GM23338 (cell line): Measurements from ENCODE around the gene COMMD2. TPM values are rescaled to one million over a fixed set of nuclear protein-coding genes. Genes with fewer than 3 reads are reported as not detected.
A peak's percentile ranks its signal among the peaks of the same experiment; 100 is the strongest.

Source experiments
- ATAC-seq: fragments of 200-7000 bp; cut with Tn5 transposase; 3 replicates; pipeline ENCODE4 v1.9.1; 2020
- DNase-seq: peaks from one replicate; pipeline ENCODE4 v3.0.0-alpha.2; 2015; ENCODE audit warnings: low spot score
- H2AFZ ChIP-seq: fragments of 200-600 bp; sonication (generic); 2 replicates; pipeline ENCODE4 v1.8.0; 2016; ENCODE audit warnings: antibody characterized with exemption, mild to moderate bottlenecking, moderate library complexity
- H3F3A ChIP-seq: fragments of 200-600 bp; sonication (generic); replicated peaks from 2 replicates; pipeline ENCODE4 v1.8.0; 2017; ENCODE audit warnings: antibody characterized with exemption, mixed run types, low read depth
- H3K27ac ChIP-seq: fragments of 200-600 bp; sonication (generic); 2 replicates; pipeline ENCODE4 v1.6.1; 2016; ENCODE audit warnings: low read depth
- H3K27me3 ChIP-seq: fragments of 200-600 bp; sonication (generic); 2 replicates; pipeline ENCODE4 v1.8.0; 2016; ENCODE audit warnings: mild to moderate bottlenecking, mixed run types, moderate library complexity; ENCODE audit not compliant: insufficient read depth
- H3K36me3 ChIP-seq: fragments of 200-600 bp; sonication (generic); 2 replicates; pipeline ENCODE4 v1.8.0; 2016; ENCODE audit warnings: mild to moderate bottlenecking; ENCODE audit not compliant: insufficient read depth
- H3K4me1 ChIP-seq: fragments of 200-600 bp; sonication (generic); 2 replicates; pipeline ENCODE4 v1.8.0; 2016; ENCODE audit warnings: mild to moderate bottlenecking, moderate library complexity; ENCODE audit not compliant: insufficient read depth
- H3K4me2 ChIP-seq: fragments of 200-600 bp; sonication (generic); 2 replicates; pipeline ENCODE4 v1.7.1; 2017; ENCODE audit warnings: mixed run types
- H3K4me3 ChIP-seq: fragments of 200-600 bp; sonication (generic); 2 replicates; pipeline ENCODE4 v1.6.1; 2016; ENCODE audit warnings: mixed run types
- H3K79me2 ChIP-seq: fragments of 200-600 bp; sonication (generic); replicated peaks from 2 replicates; pipeline ENCODE4 v1.8.0; 2017; ENCODE audit warnings: mild to moderate bottlenecking; ENCODE audit not compliant: insufficient read depth
- H3K9me2 ChIP-seq: fragments of 200-600 bp; sonication (generic); 2 replicates; pipeline ENCODE4 v1.8.0; 2017; ENCODE audit not compliant: insufficient read depth
- H4K20me1 ChIP-seq: fragments of 200-600 bp; sonication (generic); replicated peaks from 2 replicates; pipeline ENCODE4 v1.8.0; 2017; ENCODE audit warnings: mild to moderate bottlenecking; ENCODE audit not compliant: insufficient read depth
- H3K27ac Mint-ChIP-seq: 2 replicates; pipeline ENCODE4 v1.8.0; 2020; ENCODE audit warnings: inconsistent platforms, mild to moderate bottlenecking, moderate library complexity, mixed read lengths
- H3K27me3 Mint-ChIP-seq: 3 replicates; pipeline ENCODE4 v1.8.0; 2022; ENCODE audit warnings: low read depth, mild to moderate bottlenecking, moderate library complexity, mixed read lengths, inconsistent platforms; ENCODE audit not compliant: insufficient read depth, poor library complexity
- H3K36me3 Mint-ChIP-seq: 3 replicates; pipeline ENCODE4 v1.8.0; 2021; ENCODE audit warnings: low read depth, mild to moderate bottlenecking, inconsistent platforms, moderate library complexity, mixed read lengths
- H3K4me1 Mint-ChIP-seq: 3 replicates; pipeline ENCODE4 v1.8.0; 2020; ENCODE audit warnings: mild to moderate bottlenecking, inconsistent platforms, mixed read lengths
- H3K4me3 Mint-ChIP-seq: 3 replicates; pipeline ENCODE4 v1.8.0; 2021; ENCODE audit warnings: moderate library complexity, mild to moderate bottlenecking, inconsistent platforms, mixed read lengths
- H3K9me3 Mint-ChIP-seq: 3 replicates; pipeline ENCODE4 v1.8.0; 2020; ENCODE audit warnings: moderate library complexity, mild to moderate bottlenecking, inconsistent platforms, mixed read lengths
- CREB1 ChIP-seq: fragments of 250-450 bp; sonication (Bioruptor Pico); IDR thresholded peaks from 2 replicates; pipeline ENCODE4 v1.5.0; 2020; ENCODE audit warnings: low read depth, mild to moderate bottlenecking, moderate library complexity
- ETS1 ChIP-seq: IDR thresholded peaks from 2 replicates; pipeline ENCODE4 v1.6.1; 2016; ENCODE audit warnings: antibody characterized with exemption
- EZH2phosphoT487 ChIP-seq: fragments of 200-600 bp; sonication (generic); IDR thresholded peaks from one replicate; pipeline ENCODE4 v1.8.1; 2018; ENCODE audit warnings: antibody characterized with exemption; ENCODE audit not compliant: unreplicated experiment
- ZNF331 ChIP-seq: fragments of 250-450 bp; sonication (Bioruptor Pico); IDR thresholded peaks from 2 replicates; pipeline ENCODE4 v1.5.0; 2020; ENCODE audit warnings: low read depth, mild to moderate bottlenecking, moderate library complexity
- ZNF462 ChIP-seq: fragments of 250-450 bp; sonication (Bioruptor Pico); IDR thresholded peaks from 2 replicates; pipeline ENCODE4 v1.5.0; 2020; ENCODE audit warnings: mild to moderate bottlenecking, moderate library complexity
- polyA plus RNA-seq: library from polyadenylated mRNA; unstranded; fragments of >200 nt; fragmentation: Nextera tagmentation; extraction: Ambion mirVana; gene quantifications from 2 replicates; pipeline ENCODE4 v1.2.1, GENCODE V29; 2016
- total RNA-seq: library from RNA; depleted of rRNA; stranded (reverse); fragments of >200 nt; shearing (Covaris generic); gene quantifications from 2 replicates; pipeline ENCODE4 v1.2.3, GENCODE V29; 2014
- TF ChIP-seq, protein P1 (sequence below), 2 experiments: fragments of 200-600 bp in 1 of 2; sonication (generic) in 1 of 2; conservative IDR thresholded peaks; 2 replicates each; pipeline versions ENCODE4 v1.5.1 to v1.6.1; 2016 to 2017; ENCODE audit warnings: antibody characterized with exemption in 2 of 2, low read depth in 2 of 2, mild to moderate bottlenecking in 2 of 2, moderate library complexity in 1 of 2

Gene COMMD2
- total and polyA plus RNA-seq, 2 experiments from 2014 or later: 55.5 to 61.1 TPM

- no peak for TF ChIP-seq ZNF462
- TF ChIP-seq EZH2phosphoT487: no peak
- TF ChIP-seq ZNF331 (CRISPR knock-in tag): no peak
Observed at GRCh38 chr3:149781211-149781610, 28.9 kb upstream of the COMMD2 start (continued).

GRCh38 chr3:149777414-149778214, 25.3 kb upstream of the COMMD2 start:
- no peak overlapping the region for H3K4me3 Mint-ChIP-seq
- Histone ChIP-seq H3K36me3 (no peaks in the 10 kb centered on the region), H4K20me1 (no peaks in the 10 kb centered on the region), H3K4me2 (no peak overlapping the region), H3K27ac (no peak overlapping the region), H3K4me3 (no peak overlapping the region), H3F3A (no peaks in the 10 kb centered on the region), H2AFZ (no peak overlapping the region), H3K27me3 (no peaks in the 10 kb centered on the region), H3K9me2 (no peaks in the 10 kb centered on the region), H3K79me2 (no peaks in the 10 kb centered on the region), H3K4me1 (no peaks in the 10 kb centered on the region)
- no peaks in the 10 kb centered on the region for H3K36me3 Mint-ChIP-seq
- TF ChIP-seq, protein P1, sequence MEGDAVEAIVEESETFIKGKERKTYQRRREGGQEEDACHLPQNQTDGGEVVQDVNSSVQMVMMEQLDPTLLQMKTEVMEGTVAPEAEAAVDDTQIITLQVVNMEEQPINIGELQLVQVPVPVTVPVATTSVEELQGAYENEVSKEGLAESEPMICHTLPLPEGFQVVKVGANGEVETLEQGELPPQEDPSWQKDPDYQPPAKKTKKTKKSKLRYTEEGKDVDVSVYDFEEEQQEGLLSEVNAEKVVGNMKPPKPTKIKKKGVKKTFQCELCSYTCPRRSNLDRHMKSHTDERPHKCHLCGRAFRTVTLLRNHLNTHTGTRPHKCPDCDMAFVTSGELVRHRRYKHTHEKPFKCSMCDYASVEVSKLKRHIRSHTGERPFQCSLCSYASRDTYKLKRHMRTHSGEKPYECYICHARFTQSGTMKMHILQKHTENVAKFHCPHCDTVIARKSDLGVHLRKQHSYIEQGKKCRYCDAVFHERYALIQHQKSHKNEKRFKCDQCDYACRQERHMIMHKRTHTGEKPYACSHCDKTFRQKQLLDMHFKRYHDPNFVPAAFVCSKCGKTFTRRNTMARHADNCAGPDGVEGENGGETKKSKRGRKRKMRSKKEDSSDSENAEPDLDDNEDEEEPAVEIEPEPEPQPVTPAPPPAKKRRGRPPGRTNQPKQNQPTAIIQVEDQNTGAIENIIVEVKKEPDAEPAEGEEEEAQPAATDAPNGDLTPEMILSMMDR (conservative IDR thresholded peaks at IDR 0.05; ENCODE audit: low read depth in 2 of 2): no peak
- TF ChIP-seq ETS1 (no peak), ZNF331 (CRISPR knock-in tag) (no peak), CREB1 (no peak)
- peak; percentile 65 for ATAC-seq
- no peak overlapping the region for H3K27ac Mint-ChIP-seq
- H3K4me1 Mint-ChIP-seq: peaks cover 7% of the 10 kb centered on the region; the same call in 2 of the 3 replicates
- H3K27me3 Mint-ChIP-seq: peaks cover 1% of the 10 kb centered on the region
- no peaks in the 10 kb centered on the region for H3K9me3 Mint-ChIP-seq
- DNase-seq: peak; percentile 7
